Kidney (tissue), 14 donors: ENCODE measurements around the gene ZNF217. TPM values are rescaled to one million over a fixed set of nuclear protein-coding genes. Genes with fewer than 3 reads are reported as not detected.

Experiments
- DNase-seq, 5 donors: peaks; one replicate each; pipeline ENCODE4 v3.0.0-alpha.2; 2013 to 2020
- FAIRE-seq: peaks from 2 replicates; lab custom pipeline; 2012; peaks lifted over from hg19 to GRCh38; lab: Jason Lieb, UNC
- H3K27ac ChIP-seq, 2 donors: one replicate each; pipeline ENCODE4 v1.7.0; 2013; ENCODE audit warnings: low read depth in 2 of 2, low read length in 2 of 2, inconsistent platforms in 1 of 2
- H3K27me3 ChIP-seq: one replicate; pipeline ENCODE4 v1.7.1; 2013; ENCODE audit warnings: low read length, inconsistent platforms; ENCODE audit not compliant: control insufficient read depth, insufficient read depth
- H3K36me3 ChIP-seq, 3 donors: one replicate each; pipeline versions ENCODE4 v1.7.0 to v1.7.1; 2013; ENCODE audit warnings: low read length in 3 of 3, control low read depth in 1 of 3, inconsistent platforms in 1 of 3; ENCODE audit not compliant: insufficient read depth in 3 of 3, control insufficient read depth in 2 of 3
- H3K4me1 ChIP-seq, 3 donors: one replicate each; pipeline versions ENCODE4 v1.7.0 to v1.7.1; 2013; ENCODE audit warnings: low read length in 3 of 3, inconsistent platforms in 1 of 3, low read depth in 1 of 3; ENCODE audit not compliant: control insufficient read depth in 2 of 3, insufficient read depth in 2 of 3
- H3K4me3 ChIP-seq, 3 donors: one replicate each; pipeline versions ENCODE4 v1.7.0 to v1.8.1; 2013; ENCODE audit warnings: low read length in 3 of 3, control low read depth in 1 of 3, inconsistent platforms in 1 of 3
- H3K9ac ChIP-seq, 3 donors: one replicate each; pipeline versions ENCODE4 v1.7.0 to v1.7.1; 2013; ENCODE audit warnings: low read length in 3 of 3, control low read depth in 1 of 3, inconsistent platforms in 1 of 3
- H3K9me3 ChIP-seq, 3 donors: one replicate each; pipeline versions ENCODE4 v1.7.0 to v1.7.1; 2013; ENCODE audit warnings: low read length in 3 of 3, control low read depth in 1 of 3, inconsistent platforms in 1 of 3; ENCODE audit not compliant: control insufficient read depth in 2 of 3, insufficient read depth in 1 of 3
- CTCF ChIP-seq: IDR thresholded peaks from 3 replicates; pipeline ENCODE4 v1.5.1; 2012; ENCODE audit warnings: mild to moderate bottlenecking, moderate library complexity, borderline replicate concordance; ENCODE audit not compliant: insufficient read depth; ENCODE audit errors: extremely low read depth
- intact Hi-C: fragments of 100-400 bp; cut with DNase I; formaldehyde crosslinking; loops from one replicate; pipeline ENCODE4 v1.11.1; 2022
- polyA plus RNA-seq: library from polyadenylated mRNA; stranded (reverse); fragments of 350-450 nt; fragmentation: Illumina TruSeq; extraction: RNeasy Lipid Tissue Mini Kit (QIAGEN cat#74804); gene quantifications from one replicate; pipeline ENCODE4 v1.2.3, GENCODE V29; 2014; ENCODE audit warnings: low read depth, low replicate concordance; ENCODE audit not compliant: insufficient read depth
- total RNA-seq: library from RNA; stranded (reverse); fragmentation: NEBNext Ultra II Directional; extraction: Animal tissue kit (Norgen Biotek cat#: 25700); gene quantifications from one replicate; pipeline ENCODE4 v1.2.1, GENCODE V29; 2021
- donor health status: control.
- donor health status: control.
- donor health status: control.
- donor health status: control.
- donor health status: control.
- donor health status: DM: yes; HTN: yes; CAD: no.
- donor health status: Normal renal cell carcinoma (clear cell type).

Gene ZNF217
- total and polyA plus RNA-seq, 2 donors from 2014 or later: 5.0 to 60.9 TPM

- Histone ChIP-seq H3K4me1 (peaks cover 4 to 27% (median 21%) of the 10 kb centered on the region in 3 donors), H3K27ac (no peak overlapping the region), H3K9me3 (no peaks in the 10 kb centered on the region), H3K27me3 (no peaks in the 10 kb centered on the region), H3K36me3 (peaks cover 4 to 25% (median 18%) of the 10 kb centered on the region in 3 donors), H3K4me3 (no peak overlapping the region), H3K9ac (peak overlapping the region in 1 of 3 donors; percentile 12)
- FAIRE-seq: no peak
- intact Hi-C loops: no loop called here
- TF ChIP-seq CTCF: no peak
- peak in 1 of 5 donors; percentile 32 for DNase-seq
These were observed 12.0 kb downstream of the ZNF217 start for GRCh38 chr20:53581444-53582250.

GRCh38 chr20:53580376-53581111, 13.1 kb downstream of the ZNF217 start:
- FAIRE-seq (no peak), DNase-seq (peak in 1 of 5 donors; percentile 13)
- Histone ChIP-seq H3K4me3 (peak overlapping the region in 2 of 3 donors; percentile 5 to 13), H3K27me3 (no peaks in the 10 kb centered on the region), H3K9me3 (no peaks in the 10 kb centered on the region), H3K9ac (peak overlapping the region in 2 of 3 donors; percentile 3 to 13), H3K36me3 (peaks cover 5 to 36% (median 28%) of the 10 kb centered on the region in 3 donors), H3K27ac (peak overlapping the region; percentile 77 to 82), H3K4me1 (peaks cover 4 to 27% (median 20%) of the 10 kb centered on the region in 3 donors)
- TF ChIP-seq CTCF: peak; percentile 9
- intact Hi-C loops: no loop called here

GRCh38 chr20:53579581-53580375, 13.9 kb downstream of the ZNF217 start:
- FAIRE-seq (no peak), DNase-seq (peak in 2 of 5 donors; percentile 18 to 39)
- peak overlapping the region in 2 of 3 donors; percentile 5 to 39 for H3K4me3 ChIP-seq
- no peaks in the 10 kb centered on the region for H3K9me3 ChIP-seq
- peak overlapping the region; percentile 77 to 82 for H3K27ac ChIP-seq
- H3K36me3 ChIP-seq: peaks cover 8 to 43% (median 35%) of the 10 kb centered on the region in 3 donors
- no peak for TF ChIP-seq CTCF
- intact Hi-C loops: loop anchor here (10.0 kb wide), 1 partner anchor 345 kb away; no protein-coding TSS in a partner anchor
- no peaks in the 10 kb centered on the region for H3K27me3 ChIP-seq
- peaks cover 4 to 22% (median 20%) of the 10 kb centered on the region in 3 donors for H3K4me1 ChIP-seq
- H3K9ac ChIP-seq: peak overlapping the region in 2 of 3 donors; percentile 3 to 35
